ENCODE results near the gene ADISSP. TPM values are rescaled to one million over a fixed set of nuclear protein-coding genes. Genes with fewer than 3 reads are reported as not detected.
A peak's percentile ranks its signal among the peaks of the same experiment; 100 is the strongest.

The ADISSP gene
- total and polyA plus RNA-seq, 8 donors, result 19.4 to 37.3 (median 29.4) TPM

DNA sequence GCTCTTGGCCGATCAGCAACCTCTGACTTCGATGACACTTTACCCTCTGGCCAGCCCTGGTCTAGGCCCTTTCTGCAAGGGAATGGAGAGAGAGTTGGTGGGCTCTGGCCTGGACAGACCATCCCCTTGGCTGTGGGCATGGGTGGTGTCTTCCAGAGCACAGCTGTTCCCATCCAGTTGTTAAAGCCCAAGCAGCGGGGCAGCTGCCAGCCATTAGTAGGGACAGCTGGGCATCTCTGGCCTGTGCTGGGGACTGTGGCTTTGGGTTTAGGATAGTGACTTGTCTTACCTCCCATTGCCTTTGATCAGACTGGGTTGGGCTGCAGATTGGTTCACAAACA is 31.3 kb upstream of the ADISSP start:
- TF ChIP-seq, protein P1, sequence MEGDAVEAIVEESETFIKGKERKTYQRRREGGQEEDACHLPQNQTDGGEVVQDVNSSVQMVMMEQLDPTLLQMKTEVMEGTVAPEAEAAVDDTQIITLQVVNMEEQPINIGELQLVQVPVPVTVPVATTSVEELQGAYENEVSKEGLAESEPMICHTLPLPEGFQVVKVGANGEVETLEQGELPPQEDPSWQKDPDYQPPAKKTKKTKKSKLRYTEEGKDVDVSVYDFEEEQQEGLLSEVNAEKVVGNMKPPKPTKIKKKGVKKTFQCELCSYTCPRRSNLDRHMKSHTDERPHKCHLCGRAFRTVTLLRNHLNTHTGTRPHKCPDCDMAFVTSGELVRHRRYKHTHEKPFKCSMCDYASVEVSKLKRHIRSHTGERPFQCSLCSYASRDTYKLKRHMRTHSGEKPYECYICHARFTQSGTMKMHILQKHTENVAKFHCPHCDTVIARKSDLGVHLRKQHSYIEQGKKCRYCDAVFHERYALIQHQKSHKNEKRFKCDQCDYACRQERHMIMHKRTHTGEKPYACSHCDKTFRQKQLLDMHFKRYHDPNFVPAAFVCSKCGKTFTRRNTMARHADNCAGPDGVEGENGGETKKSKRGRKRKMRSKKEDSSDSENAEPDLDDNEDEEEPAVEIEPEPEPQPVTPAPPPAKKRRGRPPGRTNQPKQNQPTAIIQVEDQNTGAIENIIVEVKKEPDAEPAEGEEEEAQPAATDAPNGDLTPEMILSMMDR (IDR thresholded peaks at IDR 0.05), result no peak
- intact Hi-C loops (cut with DNase I), result no loop called here
- no peaks in the 10 kb centered on the region for H3K27me3 ChIP-seq
- H3K4me3 ChIP-seq, result peak overlapping the region in 1 of 2 donors; percentile 79
- ATAC-seq (no peak), DNase-seq (no peak)
- peaks cover 0 to 61% of the 10 kb centered on the region in 2 donors for H3K36me3 ChIP-seq
- H3K4me1 ChIP-seq, result peaks cover 57 to 86% of the 10 kb centered on the region in 2 donors
- peak overlapping the region; percentile 51 to 91 for H3K27ac ChIP-seq
- no peaks in the 10 kb centered on the region for H3K9me3 ChIP-seq

DNA sequence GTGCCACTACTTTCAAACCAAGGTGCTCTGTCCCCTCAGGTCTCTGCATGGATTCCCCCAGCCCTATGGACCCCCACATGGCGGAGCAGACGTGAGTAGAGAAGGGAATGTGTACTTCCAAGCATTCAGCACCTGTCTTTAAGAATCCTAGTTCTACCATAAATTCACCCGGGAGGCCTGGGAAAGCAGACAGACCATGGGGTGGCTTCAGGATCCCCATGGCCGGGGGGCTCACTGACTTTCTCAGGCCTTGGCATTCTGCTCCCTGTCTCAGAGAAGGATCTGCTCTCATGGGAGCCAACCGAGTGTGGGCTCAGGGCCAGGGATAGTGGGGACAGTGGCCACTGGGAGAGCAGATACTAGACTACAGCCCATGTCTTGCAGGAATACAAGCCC is 30.8 kb upstream of the ADISSP start:
- intact Hi-C loops (cut with DNase I), result no loop called here
- Histone ChIP-seq H3K4me3 (peak overlapping the region; percentile 61 to 79), H3K36me3 (peaks cover 0 to 56% of the 10 kb centered on the region in 2 donors), H3K9me3 (no peaks in the 10 kb centered on the region), H3K4me1 (peaks cover 52 to 81% of the 10 kb centered on the region in 2 donors), H3K27me3 (no peaks in the 10 kb centered on the region), H3K27ac (peak overlapping the region; percentile 51 to 91)
- peak in 1 of 4 donors; percentile 29 for DNase-seq
- TF ChIP-seq, protein P1 (IDR thresholded peaks at IDR 0.05), result no peak
- ATAC-seq, result no peak

DNA sequence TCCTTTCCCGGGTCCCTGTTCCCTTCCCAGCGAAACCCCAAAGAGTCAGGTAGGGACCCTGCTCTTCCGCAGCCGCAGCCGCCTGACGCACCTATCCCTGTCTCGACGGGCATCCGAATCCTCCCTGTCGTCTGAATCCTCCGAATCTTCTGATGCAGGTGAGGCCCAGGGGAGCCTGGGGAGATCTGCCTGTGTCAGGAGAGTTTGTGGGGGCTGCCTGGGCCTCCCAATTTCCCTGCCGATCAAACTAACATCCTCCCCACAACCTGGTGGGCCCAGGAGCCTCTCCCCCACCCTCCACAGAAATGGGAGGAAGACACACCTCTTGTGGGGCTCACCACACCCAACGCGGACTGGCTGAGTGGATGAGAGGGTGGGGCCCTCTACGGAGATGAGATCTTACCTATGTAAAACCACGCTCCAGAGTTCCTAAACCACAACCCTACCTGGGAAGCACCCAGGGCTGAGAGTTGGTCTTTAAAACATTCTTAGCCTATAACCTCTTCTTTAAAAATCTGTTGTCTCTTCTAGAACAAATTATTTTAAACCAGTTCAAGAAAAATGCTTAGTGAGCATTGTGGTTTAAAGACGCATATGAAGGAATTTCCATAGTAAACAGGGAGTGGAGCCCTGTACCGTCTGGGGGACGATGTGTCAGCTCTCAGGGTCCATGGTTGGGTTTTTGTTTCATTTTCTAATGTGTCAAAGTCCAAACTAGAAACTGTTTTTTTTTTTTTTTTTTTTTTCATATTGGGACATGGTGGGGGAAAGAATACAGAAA is 30.2 kb upstream of the ADISSP start:
- ATAC-seq, result peak; percentile 4
- peak in 1 of 4 donors; percentile 50 for DNase-seq
- peak overlapping the region; percentile 61 to 79 for H3K4me3 ChIP-seq
- no peaks in the 10 kb centered on the region for H3K9me3 ChIP-seq
- peaks cover 0 to 50% of the 10 kb centered on the region in 2 donors for H3K36me3 ChIP-seq
- H3K27me3 ChIP-seq, result no peaks in the 10 kb centered on the region
- H3K27ac ChIP-seq, result peak overlapping the region; percentile 73 to 91
- H3K4me1 ChIP-seq, result peaks cover 48 to 75% of the 10 kb centered on the region in 2 donors
- intact Hi-C loops (cut with DNase I), result no loop called here
- TF ChIP-seq, protein P1 (IDR thresholded peaks at IDR 0.05), result no peak

DNA sequence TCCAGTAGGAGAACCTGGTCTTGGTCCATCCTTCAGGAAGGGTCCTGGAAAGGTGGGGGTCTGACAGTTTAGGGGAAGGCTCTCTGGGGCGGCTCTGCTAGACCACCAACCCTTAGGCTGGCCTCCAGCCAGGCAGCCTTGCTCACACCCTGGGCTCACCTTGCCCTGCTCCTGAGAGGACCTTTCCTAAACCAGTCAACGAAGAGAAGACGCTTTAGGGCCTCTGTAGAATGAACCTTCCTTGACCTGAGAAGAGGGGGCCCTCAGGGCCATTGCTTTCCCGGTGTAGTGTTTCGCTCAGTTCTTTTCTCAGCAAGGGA is 29.6 kb upstream of the ADISSP start:
- H3K27me3 ChIP-seq, result no peaks in the 10 kb centered on the region
- peaks cover 43 to 69% of the 10 kb centered on the region in 2 donors for H3K4me1 ChIP-seq
- peak overlapping the region; percentile 61 to 79 for H3K4me3 ChIP-seq
- TF ChIP-seq, protein P1 (IDR thresholded peaks at IDR 0.05), result no peak
- DNase-seq (peak in 1 of 4 donors; percentile 33), ATAC-seq (no peak)
- intact Hi-C loops (cut with DNase I), result no loop called here
- peak overlapping the region; percentile 73 to 91 for H3K27ac ChIP-seq
- no peaks in the 10 kb centered on the region for H3K9me3 ChIP-seq
- peaks cover 0 to 44% of the 10 kb centered on the region in 2 donors for H3K36me3 ChIP-seq

DNA sequence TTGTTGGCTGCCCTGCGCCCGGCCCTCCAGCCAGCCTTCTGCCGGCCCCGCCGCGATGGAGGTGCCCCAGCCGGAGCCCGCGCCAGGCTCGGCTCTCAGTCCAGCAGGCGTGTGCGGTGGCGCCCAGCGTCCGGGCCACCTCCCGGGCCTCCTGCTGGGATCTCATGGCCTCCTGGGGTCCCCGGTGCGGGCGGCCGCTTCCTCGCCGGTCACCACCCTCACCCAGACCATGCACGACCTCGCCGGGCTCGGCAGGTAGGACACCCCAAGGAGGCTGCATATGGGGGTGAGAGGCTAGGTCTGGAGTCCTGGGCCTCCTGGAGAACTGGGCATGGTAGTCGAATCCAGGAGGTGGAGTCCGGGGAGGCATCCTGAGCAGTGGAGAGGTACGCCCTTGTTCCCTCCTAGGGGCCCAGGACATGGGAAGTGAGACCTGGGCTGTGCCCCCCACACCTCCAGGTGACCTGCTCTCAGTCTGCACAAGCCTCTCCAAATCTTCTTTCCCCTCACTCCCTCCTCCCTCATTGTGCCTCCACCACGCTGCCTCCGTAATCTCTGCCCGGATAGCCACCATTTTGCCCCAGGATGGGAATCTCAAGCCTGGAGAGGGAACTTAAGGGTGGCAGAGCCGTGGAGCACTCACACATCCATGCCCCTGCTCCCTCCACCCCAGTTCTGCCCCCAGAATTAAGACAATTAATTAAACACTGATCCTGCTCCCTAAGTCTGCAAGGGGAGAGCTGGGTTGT is 29.1 kb upstream of the ADISSP start:
- H3K36me3 ChIP-seq, result peaks cover 0 to 39% of the 10 kb centered on the region in 2 donors
- H3K27ac ChIP-seq, result peak overlapping the region; percentile 73 to 91
- no peaks in the 10 kb centered on the region for H3K27me3 ChIP-seq
- TF ChIP-seq, protein P1 (IDR thresholded peaks at IDR 0.05), result no peak
- peak overlapping the region; percentile 61 to 79 for H3K4me3 ChIP-seq
- peaks cover 38 to 64% of the 10 kb centered on the region in 2 donors for H3K4me1 ChIP-seq
- ATAC-seq, result no peak
- peak in 1 of 4 donors; percentile 34 for DNase-seq
- H3K9me3 ChIP-seq, result no peaks in the 10 kb centered on the region
- intact Hi-C loops (cut with DNase I), result no loop called here
